Measurements from ENCODE around the gene SRSF5.

DNA sequence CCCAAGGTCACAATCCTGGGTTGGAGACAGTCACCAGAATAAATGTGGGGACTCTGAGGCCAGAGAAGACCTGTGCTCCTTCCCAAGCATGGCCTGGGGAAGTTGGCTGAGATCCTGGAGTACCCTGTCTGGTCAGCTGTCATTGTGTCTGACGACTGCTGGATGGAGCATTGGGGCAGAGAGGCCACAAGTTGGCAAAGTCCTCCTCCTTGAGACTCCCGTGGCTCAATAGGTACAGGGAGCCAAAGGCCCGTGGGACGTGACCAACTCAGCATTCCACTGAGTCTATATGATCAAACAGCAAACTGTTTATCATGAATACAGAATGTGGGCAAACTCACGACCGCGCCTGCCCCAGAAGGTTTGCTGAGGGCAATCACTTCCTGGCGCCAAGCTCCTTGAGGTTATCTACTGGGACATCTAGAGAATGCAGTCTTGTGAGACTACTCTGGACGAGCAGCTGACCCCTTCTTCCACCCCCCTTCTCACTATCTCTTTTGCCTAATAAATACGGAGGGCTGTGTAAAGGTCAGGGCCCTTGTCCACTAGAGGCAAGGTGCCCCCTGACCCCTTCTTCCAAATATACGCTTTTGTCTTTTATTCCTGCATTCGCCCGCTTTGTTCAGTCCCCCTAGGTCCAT lies 44.4 kb downstream of the SRSF5 start:
- TF ChIP-seq, protein P1, sequence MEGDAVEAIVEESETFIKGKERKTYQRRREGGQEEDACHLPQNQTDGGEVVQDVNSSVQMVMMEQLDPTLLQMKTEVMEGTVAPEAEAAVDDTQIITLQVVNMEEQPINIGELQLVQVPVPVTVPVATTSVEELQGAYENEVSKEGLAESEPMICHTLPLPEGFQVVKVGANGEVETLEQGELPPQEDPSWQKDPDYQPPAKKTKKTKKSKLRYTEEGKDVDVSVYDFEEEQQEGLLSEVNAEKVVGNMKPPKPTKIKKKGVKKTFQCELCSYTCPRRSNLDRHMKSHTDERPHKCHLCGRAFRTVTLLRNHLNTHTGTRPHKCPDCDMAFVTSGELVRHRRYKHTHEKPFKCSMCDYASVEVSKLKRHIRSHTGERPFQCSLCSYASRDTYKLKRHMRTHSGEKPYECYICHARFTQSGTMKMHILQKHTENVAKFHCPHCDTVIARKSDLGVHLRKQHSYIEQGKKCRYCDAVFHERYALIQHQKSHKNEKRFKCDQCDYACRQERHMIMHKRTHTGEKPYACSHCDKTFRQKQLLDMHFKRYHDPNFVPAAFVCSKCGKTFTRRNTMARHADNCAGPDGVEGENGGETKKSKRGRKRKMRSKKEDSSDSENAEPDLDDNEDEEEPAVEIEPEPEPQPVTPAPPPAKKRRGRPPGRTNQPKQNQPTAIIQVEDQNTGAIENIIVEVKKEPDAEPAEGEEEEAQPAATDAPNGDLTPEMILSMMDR (IDR thresholded peaks at IDR 0.05; ENCODE audit: extremely low read depth in 1 of 2, insufficient read depth in 1 of 2, low read depth in 1 of 2, low read length in 2 of 2): no peak
- TF ChIP-seq EZH2 (IDR thresholded peaks at IDR 0.05; ENCODE audit: borderline replicate concordance, low read depth, low read length, severe bottlenecking): no peak
- TF ChIP-seq JUN (IDR thresholded peaks at IDR 0.05; ENCODE audit: borderline replicate concordance, insufficient read depth, insufficient read length, low read depth): no peak
- no peak for TF ChIP-seq POLR2A (IDR thresholded peaks at IDR 0.05; ENCODE audit: low read depth, low read length)
- no peak for TF ChIP-seq MYC (IDR thresholded peaks at IDR 0.05; ENCODE audit: low read depth, low read length)
- no peak for TF ChIP-seq POLR2AphosphoS5 (IDR thresholded peaks at IDR 0.05; ENCODE audit: insufficient read depth, low read depth, low read length)

All from endothelial cell of umbilical vein (primary cell).